DMS114 treated with DMSO at 0.1 percent for 48 hours (cell line): ENCODE results near the gene CSNK1D.
"Not testable (repeated sequence)": the region's sequence is repeated elsewhere in the genome, so short reads cannot be mapped to it uniquely, and the experiment has no call there.

ENCODE experiments used
- DNase-seq: peaks from one replicate; lab custom pipeline; 2025; ENCODE audit not compliant: unreplicated experiment; lab: John Stamatoyannopoulos, UW

Gene CSNK1D

GRCh38 chr17:82195675-82196672 lies 77.5 kb downstream of the CSNK1D start:
- no peak for DNase-seq

DNA sequence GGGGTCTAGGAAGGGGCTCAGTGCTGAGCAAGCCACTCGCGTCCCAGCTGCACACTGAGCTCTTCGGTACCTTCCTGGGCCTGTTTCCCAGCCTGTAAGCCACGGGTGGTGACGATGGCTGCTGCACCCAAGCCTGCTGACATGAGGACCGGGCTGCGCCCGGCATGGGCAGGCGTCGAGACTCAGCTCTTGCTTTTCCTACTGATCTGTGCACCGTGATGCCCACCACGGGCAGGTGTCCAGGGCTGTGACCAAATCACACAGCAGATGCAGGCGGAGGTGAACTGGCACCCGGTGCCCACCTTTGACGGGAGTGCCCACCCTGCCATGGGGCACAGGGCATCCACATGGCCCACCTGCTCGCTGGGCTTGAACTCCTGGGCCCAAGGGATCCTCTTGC lies 78.7 kb downstream of the CSNK1D start:
- DNase-seq, result no peak

DNA sequence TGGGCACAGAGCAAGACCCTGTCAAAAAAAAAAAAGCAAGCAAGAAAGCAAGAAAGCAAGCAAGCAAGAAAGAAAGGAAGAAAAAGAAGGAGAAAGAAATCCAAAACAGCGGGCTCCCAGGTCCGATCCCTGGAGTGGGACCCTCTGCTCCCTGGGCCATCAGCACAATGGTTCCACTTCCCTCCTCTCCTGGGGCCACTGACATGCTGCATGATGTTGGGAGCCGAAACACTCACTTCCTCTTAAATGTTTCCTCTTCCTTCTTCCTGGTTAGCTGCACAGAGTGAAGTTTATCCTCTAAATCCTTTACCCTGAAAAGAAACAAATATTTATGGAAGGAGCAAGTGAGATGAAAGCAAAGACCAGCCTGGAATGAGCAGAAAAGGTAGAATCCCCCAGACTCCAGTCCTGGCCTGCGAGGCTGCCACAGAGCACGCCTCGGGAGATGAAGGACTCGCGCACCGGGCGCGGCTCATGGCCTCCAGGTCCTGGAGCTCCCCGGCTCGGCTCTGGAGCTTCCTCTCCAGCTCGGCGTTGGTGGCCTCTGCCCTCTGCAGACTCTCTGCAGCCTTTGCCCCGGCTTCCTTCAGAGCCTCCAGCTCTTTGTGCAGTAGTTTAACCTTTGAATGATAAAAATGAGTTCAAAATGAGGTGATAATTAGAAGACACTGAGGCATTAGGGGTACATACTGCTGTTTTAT lies 79.8 kb downstream of the CSNK1D start:
- DNase-seq, result no peak

DNA sequence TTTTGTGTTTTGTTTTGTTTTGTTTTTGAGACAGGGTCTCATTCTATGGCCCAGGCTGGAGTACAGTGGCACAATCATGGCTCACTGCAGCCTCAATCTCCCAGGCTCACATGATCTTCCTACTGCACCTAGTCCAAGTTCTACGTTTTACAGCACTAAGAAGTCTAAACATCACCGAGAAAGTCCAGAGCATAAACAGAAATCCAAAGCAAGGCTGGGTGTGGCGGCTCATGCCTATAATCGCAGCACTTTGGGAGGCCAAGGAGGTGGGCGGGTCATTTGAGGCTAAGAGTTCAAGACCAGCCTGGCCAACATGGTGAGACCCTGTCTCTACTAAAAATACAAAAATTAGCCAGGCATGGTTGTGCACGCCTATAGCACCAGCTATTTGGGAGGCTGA lies 80.5 kb downstream of the CSNK1D start:
- not testable (repeated sequence) for DNase-seq
